ENCODE data around the gene AK2. TPM values are rescaled to one million over a fixed set of nuclear protein-coding genes. Genes with fewer than 3 reads are reported as not detected.

The AK2 gene
- total RNA-seq, 1 experiment from 2014 or later = 213 TPM

DNA sequence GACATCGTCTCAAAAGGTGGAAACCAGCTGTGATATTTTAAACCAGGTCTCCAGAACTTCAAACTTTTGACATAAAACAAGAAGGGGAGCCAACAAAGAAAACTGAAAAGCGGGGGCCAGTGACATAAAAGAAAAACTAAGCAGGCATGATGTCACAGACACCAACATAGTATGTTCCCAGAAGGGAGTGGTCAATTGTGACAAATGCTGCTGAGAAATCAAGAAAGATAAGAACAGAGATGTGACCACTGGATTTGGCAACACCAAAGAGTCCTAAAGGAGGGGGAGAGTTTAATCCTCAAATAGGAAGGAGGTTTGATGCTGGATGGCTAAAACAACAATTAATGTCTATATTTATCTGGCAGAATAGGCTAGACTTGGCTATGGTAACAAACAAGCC lies 69.8 kb downstream of the AK2 start:
- H3F3A ChIP-seq (ENCODE audit: low read length, unreplicated experiment) = no peaks in the 10 kb centered on the region
- no TSS peak for BruUV-seq (replicated peaks)
- peaks cover 14% of the 10 kb centered on the region for H4K20me1 ChIP-seq (ENCODE audit: low read length)
- no peak for DNase-seq
- ATAC-seq = no peak
- no peaks in the 10 kb centered on the region for H3K36me3 ChIP-seq (ENCODE audit: low read depth, low read length)
- intact Hi-C loops (cut with micrococcal nuclease) = no loop called here
- H3K9me2 ChIP-seq (replicated peaks; ENCODE audit: low read length) = no peaks in the 10 kb centered on the region
- POLR2A ChIA-PET (ENCODE audit: unreplicated experiment) = interaction anchor here (0.5 to 0.6 kb wide), 2 partner anchors 11 to 14 kb away, joined by 11 to 20 read pairs; no protein-coding TSS in a partner anchor
- H3K79me2 ChIP-seq (ENCODE audit: low read length) = peaks cover 22% of the 10 kb centered on the region
- H2AFZ ChIP-seq (ENCODE audit: low read length) = no peak overlapping the region
- no peak overlapping the region for H3K4me3 ChIP-seq (ENCODE audit: low read length)
- H3K9ac ChIP-seq (ENCODE audit: low read length) = no peak overlapping the region
- no peak overlapping the region for H3K4me2 ChIP-seq (ENCODE audit: low read length)
- H3K27me3 ChIP-seq (ENCODE audit: low read length) = no peaks in the 10 kb centered on the region
- no peak overlapping the region for H3K27ac ChIP-seq (ENCODE audit: low read length)
- CTCF ChIA-PET = interaction anchor here (0.6 kb wide), 1 partner anchor 14 kb away, joined by 3 read pairs; no protein-coding TSS in a partner anchor
- H3K4me1 ChIP-seq (ENCODE audit: insufficient read depth, low read length) = peaks cover 32% of the 10 kb centered on the region
- H3K9me3 ChIP-seq (ENCODE audit: low read length) = no peaks in the 10 kb centered on the region
- no peak for TF ChIP-seq EZH2phosphoT487 (IDR thresholded peaks at IDR 0.05; ENCODE audit: borderline replicate concordance, low read length)
- TF ChIP-seq, protein P1, sequence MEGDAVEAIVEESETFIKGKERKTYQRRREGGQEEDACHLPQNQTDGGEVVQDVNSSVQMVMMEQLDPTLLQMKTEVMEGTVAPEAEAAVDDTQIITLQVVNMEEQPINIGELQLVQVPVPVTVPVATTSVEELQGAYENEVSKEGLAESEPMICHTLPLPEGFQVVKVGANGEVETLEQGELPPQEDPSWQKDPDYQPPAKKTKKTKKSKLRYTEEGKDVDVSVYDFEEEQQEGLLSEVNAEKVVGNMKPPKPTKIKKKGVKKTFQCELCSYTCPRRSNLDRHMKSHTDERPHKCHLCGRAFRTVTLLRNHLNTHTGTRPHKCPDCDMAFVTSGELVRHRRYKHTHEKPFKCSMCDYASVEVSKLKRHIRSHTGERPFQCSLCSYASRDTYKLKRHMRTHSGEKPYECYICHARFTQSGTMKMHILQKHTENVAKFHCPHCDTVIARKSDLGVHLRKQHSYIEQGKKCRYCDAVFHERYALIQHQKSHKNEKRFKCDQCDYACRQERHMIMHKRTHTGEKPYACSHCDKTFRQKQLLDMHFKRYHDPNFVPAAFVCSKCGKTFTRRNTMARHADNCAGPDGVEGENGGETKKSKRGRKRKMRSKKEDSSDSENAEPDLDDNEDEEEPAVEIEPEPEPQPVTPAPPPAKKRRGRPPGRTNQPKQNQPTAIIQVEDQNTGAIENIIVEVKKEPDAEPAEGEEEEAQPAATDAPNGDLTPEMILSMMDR (conservative IDR thresholded peaks at IDR 0.05; ENCODE audit: low read depth, low read length) = no peak
- TF ChIP-seq EZH2 (IDR thresholded peaks at IDR 0.05; ENCODE audit: low read length, unreplicated experiment) = no peak

- peaks cover 36% of the 10 kb centered on the region for H3K79me2 ChIP-seq (ENCODE audit: low read length)
- H3K4me2 ChIP-seq (ENCODE audit: low read length) = peak overlapping the region; percentile 70
- H3K27ac ChIP-seq (ENCODE audit: low read length) = no peak overlapping the region
- peak overlapping the region; percentile 71 for H2AFZ ChIP-seq (ENCODE audit: low read length)
- TSS peak; percentile 97 for BruUV-seq (replicated peaks)
- no peaks in the 10 kb centered on the region for H3K9me2 ChIP-seq (replicated peaks; ENCODE audit: low read length)
- ChIA-PET CTCF (interaction anchor here (0.6 to 1.0 kb wide), 2 partner anchors 12 to 42 kb away, joined by 7 to 8 read pairs; no protein-coding TSS in a partner anchor), POLR2A (ENCODE audit: unreplicated experiment) (interaction anchor here (0.5 to 1.2 kb wide), 6 partner anchors 11 to 85 kb away, joined by 3 to 15 read pairs (median 8); no protein-coding TSS in a partner anchor)
- ATAC-seq = no peak
- H3K4me1 ChIP-seq (ENCODE audit: insufficient read depth, low read length) = peaks cover 36% of the 10 kb centered on the region
- H3F3A ChIP-seq (ENCODE audit: low read length, unreplicated experiment) = no peaks in the 10 kb centered on the region
- peak overlapping the region; percentile 70 for H3K4me3 ChIP-seq (ENCODE audit: low read length)
- DNase-seq = no peak
- TF ChIP-seq EZH2 (IDR thresholded peaks at IDR 0.05; ENCODE audit: low read length, unreplicated experiment) (no peak), EZH2phosphoT487 (IDR thresholded peaks at IDR 0.05; ENCODE audit: borderline replicate concordance, low read length) (no peak)
- TF ChIP-seq, protein P1 (conservative IDR thresholded peaks at IDR 0.05; ENCODE audit: low read depth, low read length) = no peak
- H3K9me3 ChIP-seq (ENCODE audit: low read length) = no peaks in the 10 kb centered on the region
- intact Hi-C loops (cut with micrococcal nuclease) = loop anchor here (2.0 kb wide), 1 partner anchor 16 kb away; no protein-coding TSS in a partner anchor
- peaks cover 23% of the 10 kb centered on the region for H4K20me1 ChIP-seq (ENCODE audit: low read length)
- H3K9ac ChIP-seq (ENCODE audit: low read length) = no peak overlapping the region
- H3K36me3 ChIP-seq (ENCODE audit: low read depth, low read length) = no peaks in the 10 kb centered on the region
- H3K27me3 ChIP-seq (ENCODE audit: low read length) = no peaks in the 10 kb centered on the region
Observed at GRCh38 chr1:32965251-32965747, 71.4 kb downstream of the AK2 start.

All from PC-3 (cell line).